IMR-90 (cell line): ENCODE measurements around the gene KCTD19. TPM values are rescaled to one million over a fixed set of nuclear protein-coding genes. Genes with fewer than 3 reads are reported as not detected.

ENCODE experiments used
- ATAC-seq: fragments of 200-7000 bp; cut with Tn5 transposase; 2 replicates; pipeline ENCODE4 v1.9.1; 2020; ENCODE audit warnings: low read depth, mild to moderate bottlenecking, moderate library complexity
- BruUV-seq: library from RNA; stranded (reverse); fragments of 400-500 nt; replicated peaks from 2 replicates; lab custom pipeline; 2021; lab: Mats Ljungman, UMichigan
- CTCF ChIA-PET: fragments of 300-600 bp; formaldehyde crosslinking; extraction: SDS; loops from one replicate; lab custom pipeline; 2021; ENCODE audit warnings: antibody characterized with exemption; lab: Yijun Ruan, JAX
- POLR2A ChIA-PET: fragments of 300-600 bp; sonication (Branson Sonifier 250); formaldehyde crosslinking; loops from one replicate; lab custom pipeline; 2022; ENCODE audit warnings: antibody characterized with exemption; ENCODE audit not compliant: unreplicated experiment; lab: Charles Lee
- DNase-seq: peaks from one replicate; pipeline ENCODE4 v3.0.0; 2013
- H2AFZ ChIP-seq: replicated peaks from 2 replicates; pipeline ENCODE3; 2013; ENCODE audit warnings: low read length, mild to moderate bottlenecking; ENCODE audit not compliant: poor library complexity
- H2AK5ac ChIP-seq: 2 replicates; pipeline ENCODE4 v1.6.1; 2013; ENCODE audit warnings: low read depth, low read length, inconsistent platforms
- H2AK9ac ChIP-seq: replicated peaks from 2 replicates; pipeline ENCODE3; 2013; ENCODE audit warnings: mild to moderate bottlenecking, low read depth, low read length, moderate library complexity; ENCODE audit not compliant: poor library complexity
- H2BK120ac ChIP-seq: 2 replicates; pipeline ENCODE4 v1.6.1; 2013; ENCODE audit warnings: low read depth, low read length, inconsistent platforms
- H2BK15ac ChIP-seq: 3 replicates; pipeline ENCODE4 v1.6.1; 2013; ENCODE audit warnings: low read depth, low read length, inconsistent platforms
- H2BK20ac ChIP-seq: 2 replicates; pipeline ENCODE4 v1.6.1; 2013; ENCODE audit warnings: low read depth, mild to moderate bottlenecking, inconsistent platforms, low read length, moderate library complexity
- H2BK5ac ChIP-seq: 2 replicates; pipeline ENCODE4 v1.6.1; 2013; ENCODE audit warnings: mild to moderate bottlenecking, low read depth, low read length, inconsistent platforms; ENCODE audit not compliant: poor library complexity, severe bottlenecking
- H3K14ac ChIP-seq: replicated peaks from 2 replicates; pipeline ENCODE4 v1.6.1; 2013; ENCODE audit warnings: low read depth, low read length, inconsistent platforms
- H3K18ac ChIP-seq: 2 replicates; pipeline ENCODE4 v1.6.1; 2013; ENCODE audit warnings: low read depth, low read length, control low read depth
- H3K23ac ChIP-seq: 2 replicates; pipeline ENCODE4 v1.6.1; 2013; ENCODE audit warnings: low read depth, low read length, inconsistent platforms
- H3K27ac ChIP-seq: 2 replicates; pipeline ENCODE4 v1.5.1; 2013; ENCODE audit warnings: mild to moderate bottlenecking, control low read depth, low read length; ENCODE audit not compliant: insufficient read depth
- H3K27me3 ChIP-seq: 2 replicates; pipeline ENCODE4 v1.6.1; 2013; ENCODE audit warnings: low read length; ENCODE audit not compliant: control insufficient read depth, insufficient read depth
- H3K36me3 ChIP-seq: 2 replicates; pipeline ENCODE4 v1.6.1; 2013; ENCODE audit warnings: low read length, mixed read lengths; ENCODE audit not compliant: control insufficient read depth, insufficient read depth
- H3K4ac ChIP-seq: 2 replicates; pipeline ENCODE4 v1.6.1; 2013; ENCODE audit warnings: low read depth, low read length, inconsistent platforms
- H3K4me1 ChIP-seq: 2 replicates; pipeline ENCODE4 v1.6.1; 2013; ENCODE audit warnings: low read length, mixed read lengths; ENCODE audit not compliant: control insufficient read depth, insufficient read depth
- H3K4me2 ChIP-seq: 2 replicates; pipeline ENCODE4 v1.6.1; 2013; ENCODE audit warnings: low read depth, mild to moderate bottlenecking, control low read depth, low read length, moderate library complexity
- H3K4me3 ChIP-seq: 2 replicates; pipeline ENCODE4 v1.5.1; 2013; ENCODE audit warnings: low read depth, mild to moderate bottlenecking, control low read depth, low read length, moderate library complexity; ENCODE audit not compliant: insufficient read depth
- H3K56ac ChIP-seq: 2 replicates; pipeline ENCODE4 v1.6.1; 2013; ENCODE audit warnings: low read length, inconsistent platforms; ENCODE audit not compliant: insufficient read depth; ENCODE audit errors: extremely low read depth
- H3K79me1 ChIP-seq, 2 experiments: 2 replicates each; pipeline ENCODE4 v1.6.1; 2013; ENCODE audit warnings: low read length in 2 of 2, inconsistent platforms in 1 of 2, low read depth in 1 of 2
- H3K9ac ChIP-seq: 2 replicates; pipeline ENCODE4 v1.6.1; 2013; ENCODE audit warnings: low read depth, low read length, control low read depth
- H3K9me1 ChIP-seq: 2 replicates; pipeline ENCODE4 v1.6.1; 2013; ENCODE audit warnings: low read length, inconsistent platforms; ENCODE audit not compliant: insufficient read depth
- H3K9me3 ChIP-seq: 2 replicates; pipeline ENCODE4 v1.6.1; 2013; ENCODE audit warnings: low read length; ENCODE audit not compliant: control insufficient read depth, insufficient read depth
- H4K20me1 ChIP-seq: 2 replicates; pipeline ENCODE4 v1.6.1; 2013; ENCODE audit warnings: low read length, inconsistent platforms; ENCODE audit not compliant: insufficient read depth
- H4K5ac ChIP-seq: 2 replicates; pipeline ENCODE4 v1.6.1; 2013; ENCODE audit warnings: mild to moderate bottlenecking, low read depth, low read length, control low read depth
- H4K8ac ChIP-seq, 2 experiments: 2 replicates each; pipeline ENCODE4 v1.6.1; 2013; ENCODE audit warnings: low read depth in 2 of 2, low read length in 2 of 2, control low read depth in 1 of 2, inconsistent platforms in 1 of 2
- H4K91ac ChIP-seq: 2 replicates; pipeline ENCODE4 v1.6.1; 2013; ENCODE audit warnings: low read depth, low read length, inconsistent platforms; ENCODE audit not compliant: insufficient read depth
- MAFK ChIP-seq: IDR thresholded peaks from 2 replicates; pipeline ENCODE4 v1.6.1; 2012; ENCODE audit warnings: low read depth, low read length, improper control_type of control experiment
- RAD21 ChIP-seq: IDR thresholded peaks from 2 replicates; pipeline ENCODE4 v1.6.1; 2012; ENCODE audit warnings: low read length, improper control_type of control experiment
- RFX5 ChIP-seq: IDR thresholded peaks from 2 replicates; pipeline ENCODE4 v1.8.0; 2012; ENCODE audit warnings: low read depth, mild to moderate bottlenecking, low read length, moderate library complexity
- SMC3 ChIP-seq: fragments of 150-350 bp; IDR thresholded peaks from 2 replicates; pipeline ENCODE4 v1.6.1; 2016; ENCODE audit warnings: low read depth, mild to moderate bottlenecking, antibody characterized with exemption, low read length, moderate library complexity
- WGBS, 2 experiments: methylation state at CpG; one replicate each; pipeline versions ENCODE4 v1.1.5 to v1.1.7; 2013; ENCODE audit warnings: missing lambda C conversion rate in 2 of 2; ENCODE audit not compliant: insufficient read length in 1 of 2; ENCODE audit errors: extremely low coverage in 2 of 2; 5-methylcytosine and 5-hydroxymethylcytosine counted together
- dilution Hi-C: fragments of 300-500 bp; cut with HindIII; formaldehyde crosslinking; loops from one replicate; pipeline ENCODE4 v1.14.3; 2018; ENCODE audit warnings: low sequenced_read_pairs; ENCODE audit not compliant: unreplicated experiment
- in situ Hi-C: fragments of 300-500 bp; cut with MboI; formaldehyde crosslinking; loops from 3 replicates; pipeline ENCODE4 v1.14.3; 2019; ENCODE audit warnings: low sequenced_read_pairs, inconsistent platforms, mixed read lengths
- intact Hi-C: fragments of 100-400 bp; cut with micrococcal nuclease; formaldehyde crosslinking; loops from 2 replicates; pipeline ENCODE4 v1.10.0; 2022
- polyA plus RNA-seq, 3 experiments: library from polyadenylated mRNA; depleted of rRNA; stranded (reverse); fragments of >200 nt; gene quantifications; 2 replicates each; pipeline ENCODE4 v1.2.3, GENCODE V29; 2012; ENCODE audit warnings: low replicate concordance in 1 of 3
- total RNA-seq: library from RNA; depleted of rRNA; stranded (reverse); fragments of >200 nt; gene quantifications from 2 replicates; pipeline ENCODE4 v1.2.3, GENCODE V29; 2012
- TF ChIP-seq, protein P1 (sequence below): fragments of 150-350 bp; IDR thresholded peaks from 2 replicates; pipeline ENCODE4 v1.6.1; 2016; ENCODE audit warnings: low read depth, mild to moderate bottlenecking, low read length, moderate library complexity, borderline replicate concordance
- TF ChIP-seq, protein P2 (sequence below): conservative IDR thresholded peaks from 2 replicates; pipeline ENCODE4 v1.5.1; 2012; ENCODE audit warnings: mild to moderate bottlenecking, low read depth, low read length, improper control_type of control experiment

KCTD19 gene
- total and polyA plus RNA-seq, 2 of the 4 experiments (the other 2 are of a cell fraction), result under 0.01 to 0.07 TPM

DNA sequence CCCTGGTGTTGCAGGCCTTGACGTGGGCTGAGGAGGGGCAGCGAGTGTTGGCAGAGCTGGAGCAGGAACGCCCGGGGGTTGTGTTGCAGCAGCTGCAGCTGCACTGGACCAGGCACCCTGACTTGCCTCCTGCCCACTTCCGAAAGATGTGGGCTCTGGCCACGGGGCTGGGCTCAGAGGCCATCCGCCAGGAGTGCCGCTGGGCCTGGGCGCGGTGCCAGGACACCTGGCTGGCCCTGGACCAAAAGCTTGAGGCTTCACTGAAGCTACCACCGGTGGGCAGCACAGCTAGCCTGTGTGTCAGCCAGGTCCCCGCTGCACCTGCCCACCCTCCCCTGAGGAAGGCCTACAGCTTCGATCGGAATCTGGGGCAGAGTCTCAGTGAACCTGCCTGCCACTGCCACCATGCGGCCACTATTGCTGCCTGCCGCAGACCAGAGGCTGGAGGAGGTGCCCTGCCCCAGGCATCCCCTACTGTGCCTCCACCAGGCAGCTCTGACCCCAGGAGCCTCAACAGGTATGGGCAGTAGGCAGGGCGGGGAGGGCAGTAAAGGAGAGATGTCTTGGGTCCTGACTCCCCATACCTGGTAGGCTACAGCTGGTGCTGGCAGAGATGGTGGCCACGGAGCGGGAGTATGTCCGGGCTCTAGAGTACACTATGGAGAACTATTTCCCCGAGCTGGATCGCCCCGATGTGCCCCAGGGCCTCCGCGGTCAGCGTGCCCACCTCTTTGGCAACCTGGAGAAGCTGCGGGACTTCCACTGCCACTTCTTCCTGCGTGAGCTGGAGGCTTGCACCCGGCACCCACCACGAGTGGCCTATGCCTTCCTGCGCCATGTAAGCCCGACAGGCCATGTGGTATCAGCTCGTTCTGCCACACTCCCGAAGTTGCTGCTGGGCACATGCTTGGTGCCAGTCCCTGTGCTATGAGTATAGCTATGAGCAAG, 41.6 kb downstream of the KCTD19 start:
- H3K56ac ChIP-seq, result no peak overlapping the region
- H4K91ac ChIP-seq, result no peak overlapping the region
- H4K5ac ChIP-seq, result no peak overlapping the region
- ChIA-PET POLR2A (no interaction called here), CTCF (interaction anchor here (1.4 kb wide), 1 partner anchor 24 kb away, joined by 5 read pairs; no protein-coding TSS in a partner anchor)
- H3K14ac ChIP-seq, result no peak overlapping the region
- no peak overlapping the region for H3K4me2 ChIP-seq
- no peaks in the 10 kb centered on the region for H3K9me3 ChIP-seq
- H2AK5ac ChIP-seq, result 0 out of 2 replicates have a peak overlapping the region, but pooled peaks have one; percentile 44
- no peak overlapping the region for H2BK5ac ChIP-seq
- intact Hi-C loops (no loop called here), in situ Hi-C loops (no loop called here), dilution Hi-C loops (no loop called here)
- peaks cover 2% of the 10 kb centered on the region; the same call in 1 of the 2 replicates for H3K4me1 ChIP-seq
- H3K9me1 ChIP-seq, result 0 out of 2 replicates have a peak, but pooled peaks cover 4% of the 10 kb centered on the region
- H3K18ac ChIP-seq, result no peak overlapping the region
- H2AFZ ChIP-seq, result peak overlapping the region; percentile 35
- DNase-seq (peak; percentile 12), ATAC-seq (peak; percentile 86)
- H3K36me3 ChIP-seq, result no peaks in the 10 kb centered on the region
- TF ChIP-seq RFX5 (no peak), SMC3 (peak; percentile 30), MAFK (no peak), RAD21 (peak; percentile 41; the same call in 1 of the 2 replicates)
- TF ChIP-seq, protein P1, sequence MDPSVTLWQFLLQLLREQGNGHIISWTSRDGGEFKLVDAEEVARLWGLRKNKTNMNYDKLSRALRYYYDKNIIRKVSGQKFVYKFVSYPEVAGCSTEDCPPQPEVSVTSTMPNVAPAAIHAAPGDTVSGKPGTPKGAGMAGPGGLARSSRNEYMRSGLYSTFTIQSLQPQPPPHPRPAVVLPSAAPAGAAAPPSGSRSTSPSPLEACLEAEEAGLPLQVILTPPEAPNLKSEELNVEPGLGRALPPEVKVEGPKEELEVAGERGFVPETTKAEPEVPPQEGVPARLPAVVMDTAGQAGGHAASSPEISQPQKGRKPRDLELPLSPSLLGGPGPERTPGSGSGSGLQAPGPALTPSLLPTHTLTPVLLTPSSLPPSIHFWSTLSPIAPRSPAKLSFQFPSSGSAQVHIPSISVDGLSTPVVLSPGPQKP, result no peak
- TF ChIP-seq, protein P2, sequence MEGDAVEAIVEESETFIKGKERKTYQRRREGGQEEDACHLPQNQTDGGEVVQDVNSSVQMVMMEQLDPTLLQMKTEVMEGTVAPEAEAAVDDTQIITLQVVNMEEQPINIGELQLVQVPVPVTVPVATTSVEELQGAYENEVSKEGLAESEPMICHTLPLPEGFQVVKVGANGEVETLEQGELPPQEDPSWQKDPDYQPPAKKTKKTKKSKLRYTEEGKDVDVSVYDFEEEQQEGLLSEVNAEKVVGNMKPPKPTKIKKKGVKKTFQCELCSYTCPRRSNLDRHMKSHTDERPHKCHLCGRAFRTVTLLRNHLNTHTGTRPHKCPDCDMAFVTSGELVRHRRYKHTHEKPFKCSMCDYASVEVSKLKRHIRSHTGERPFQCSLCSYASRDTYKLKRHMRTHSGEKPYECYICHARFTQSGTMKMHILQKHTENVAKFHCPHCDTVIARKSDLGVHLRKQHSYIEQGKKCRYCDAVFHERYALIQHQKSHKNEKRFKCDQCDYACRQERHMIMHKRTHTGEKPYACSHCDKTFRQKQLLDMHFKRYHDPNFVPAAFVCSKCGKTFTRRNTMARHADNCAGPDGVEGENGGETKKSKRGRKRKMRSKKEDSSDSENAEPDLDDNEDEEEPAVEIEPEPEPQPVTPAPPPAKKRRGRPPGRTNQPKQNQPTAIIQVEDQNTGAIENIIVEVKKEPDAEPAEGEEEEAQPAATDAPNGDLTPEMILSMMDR, result peak; percentile 45
- no peaks in the 10 kb centered on the region for H4K20me1 ChIP-seq
- H3K9ac ChIP-seq, result no peak overlapping the region
- peaks cover 0 to 3% of the 10 kb centered on the region in 2 experiments; a peak in 2 of 4 replicates for H3K79me1 ChIP-seq
- no peaks in the 10 kb centered on the region for H3K27me3 ChIP-seq
- H3K27ac ChIP-seq, result no peak overlapping the region
- BruUV-seq, result no TSS peak
- no peak overlapping the region for H2BK20ac ChIP-seq
- WGBS, 2 experiments, result 87% methylated on average over 9 of the region's 34 CpGs; no CpG with 5 or more reads in 1 of the 2 experiments
- no peak overlapping the region for H2BK15ac ChIP-seq
- peak overlapping the region; percentile 73 for H2AK9ac ChIP-seq
- no peak overlapping the region for H4K8ac ChIP-seq
- H3K4me3 ChIP-seq, result no peak overlapping the region
- H3K23ac ChIP-seq, result no peak overlapping the region
- no peak overlapping the region; the same call in 1 of the 2 replicates for H3K4ac ChIP-seq
- H2BK120ac ChIP-seq, result no peak overlapping the region
